ENCODE measurements around the gene ADH6. TPM values are rescaled to one million over a fixed set of nuclear protein-coding genes. Genes with fewer than 3 reads are reported as not detected.
"Not testable (repeated sequence)": the region's sequence is repeated elsewhere in the genome, so short reads cannot be mapped to it uniquely, and the experiment has no call there.

ADH6 gene
- not detected in 2 replicates for total RNA-seq

DNA sequence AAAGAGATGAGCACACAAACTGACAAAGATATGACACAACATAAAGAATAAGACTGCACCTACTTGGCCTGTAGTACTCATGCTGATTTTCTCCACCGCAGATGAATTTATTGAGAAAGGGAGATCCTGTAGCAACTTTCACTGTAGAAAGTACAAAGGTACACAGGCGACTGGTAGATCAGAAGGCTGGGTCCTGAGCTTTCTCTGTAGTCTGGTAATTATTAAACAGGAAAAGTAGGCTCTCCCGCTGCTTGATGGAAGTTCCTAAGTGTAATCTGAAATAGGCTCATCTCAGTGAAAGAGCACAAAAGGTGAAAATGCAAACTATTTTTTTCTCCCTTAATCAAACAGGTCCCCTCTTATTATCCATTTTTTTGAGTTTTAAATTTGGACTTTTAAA, at the start of gene ADH6:
Gene ADH6, minus strand, starts transcription at position 175 of the 400 bp plus-strand sequence. Its CDS starts 94 bp downstream, at position 81.
- peak within 1 kb of the TSS; percentile 45 for H3K4me3 ChIP-seq (ENCODE audit: low read depth, low read length)
- TF ChIP-seq CTCF (conservative IDR thresholded peaks at IDR 0.05; ENCODE audit: low read depth, low read length), result no peak
- no peak for DNase-seq (ENCODE audit: low read depth)

DNA sequence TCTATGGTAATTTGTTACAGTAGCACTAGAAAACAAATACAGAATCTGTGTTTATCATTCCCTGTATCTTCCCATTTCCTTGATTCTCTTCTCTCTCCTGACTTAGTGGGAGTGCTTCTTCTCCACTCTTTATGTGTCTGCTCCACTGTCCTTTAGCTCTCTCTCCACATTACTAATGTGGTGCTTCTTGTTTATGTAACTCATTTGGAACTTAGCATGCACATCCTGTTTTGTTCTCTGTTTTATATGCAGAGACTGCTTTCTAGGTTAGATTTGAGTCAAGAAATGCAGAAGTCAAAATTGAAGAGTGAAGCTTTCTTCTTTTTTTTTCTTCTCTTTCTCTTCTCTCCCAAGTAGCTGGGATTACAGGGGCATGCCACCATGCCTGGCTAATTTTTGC, 45.9 kb upstream of the ADH6 start:
- no peak for TF ChIP-seq CTCF (conservative IDR thresholded peaks at IDR 0.05; ENCODE audit: low read depth, low read length)
- H3K4me3 ChIP-seq (ENCODE audit: low read depth, low read length), result no peak overlapping the region

GRCh38 chr4:99252746-99253145, 33.7 kb upstream of the ADH6 start:
- DNase-seq (ENCODE audit: low read depth), result no peak
- H3K4me3 ChIP-seq (ENCODE audit: low read depth, low read length), result no peak overlapping the region
- no peak for TF ChIP-seq CTCF (conservative IDR thresholded peaks at IDR 0.05; ENCODE audit: low read depth, low read length)

More for the DNA sequence above, 45.9 kb upstream of the ADH6 start:
- DNase-seq (ENCODE audit: low read depth), result no peak

- no peak for TF ChIP-seq CTCF (conservative IDR thresholded peaks at IDR 0.05; ENCODE audit: low read depth, low read length)
- H3K4me3 ChIP-seq (ENCODE audit: low read depth, low read length), result no peak overlapping the region
- DNase-seq (ENCODE audit: low read depth), result no peak
These were observed 29.7 kb upstream of the ADH6 start for GRCh38 chr4:99248714-99249113.

GRCh38 chr4:99235955-99236354, 16.9 kb upstream of the ADH6 start:
- no peak overlapping the region for H3K4me3 ChIP-seq (ENCODE audit: low read depth, low read length)
- TF ChIP-seq CTCF (conservative IDR thresholded peaks at IDR 0.05; ENCODE audit: low read depth, low read length), result no peak
- no peak for DNase-seq (ENCODE audit: low read depth)

GRCh38 chr4:99234331-99235010, 15.4 kb upstream of the ADH6 start:
- TF ChIP-seq CTCF (conservative IDR thresholded peaks at IDR 0.05; ENCODE audit: low read depth, low read length), result no peak
- DNase-seq (ENCODE audit: low read depth), result no peak
- H3K4me3 ChIP-seq (ENCODE audit: low read depth, low read length), result no peak overlapping the region

DNA sequence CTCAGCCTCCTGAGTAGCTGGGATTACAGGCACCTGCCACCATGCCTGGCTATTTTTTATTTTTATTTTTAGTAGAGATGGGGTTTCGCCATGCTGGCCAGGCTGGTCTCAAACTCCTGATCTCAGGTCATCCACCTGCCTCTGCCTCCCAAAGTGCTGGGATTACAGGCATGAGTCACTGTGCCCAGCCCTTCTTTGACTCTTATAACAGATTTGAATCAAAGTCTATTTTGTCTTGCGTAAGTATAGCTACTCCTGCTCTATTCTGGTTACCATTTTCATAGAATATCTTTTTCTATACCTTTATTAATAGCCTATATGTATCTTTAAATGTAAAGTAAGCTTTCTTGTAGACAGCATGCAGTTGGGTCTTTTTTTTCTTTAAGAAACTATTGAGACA, 14.4 kb upstream of the ADH6 start:
- not testable (repeated sequence) for H3K4me3 ChIP-seq (ENCODE audit: low read depth, low read length); DNase-seq (ENCODE audit: low read depth)

GRCh38 chr4:99228706-99229105, 9.7 kb upstream of the ADH6 start:
- H3K4me3 ChIP-seq (ENCODE audit: low read depth, low read length); DNase-seq (ENCODE audit: low read depth): not testable (repeated sequence)

- not testable (repeated sequence) for DNase-seq (ENCODE audit: low read depth); H3K4me3 ChIP-seq (ENCODE audit: low read depth, low read length)
These were observed 8.6 kb upstream of the ADH6 start for GRCh38 chr4:99227646-99228045.
